AG09319 (cell line): ENCODE results near the gene CCL16.
"Not testable (repeated sequence)": the region's sequence is repeated elsewhere in the genome, so short reads cannot be mapped to it uniquely, and the experiment has no call there.

Source experiments
- DNase-seq: peaks from one replicate; pipeline ENCODE4 v3.0.0-alpha.2; 2010; ENCODE audit warnings: low read depth; ENCODE audit errors: extremely low read depth
- CTCF ChIP-seq: IDR thresholded peaks from 2 replicates; pipeline ENCODE4 v1.5.1; 2011; ENCODE audit warnings: low read depth, mild to moderate bottlenecking, inconsistent platforms, low read length, moderate library complexity

CCL16 gene

GRCh38 chr17:36000732-36001109 is 19.4 kb upstream of the CCL16 start:
- no peak for DNase-seq
- TF ChIP-seq CTCF: no peak

GRCh38 chr17:35998756-35999155 is 17.5 kb upstream of the CCL16 start:
- DNase-seq: no peak
- TF ChIP-seq CTCF: no peak

- DNase-seq: no peak
- no peak for TF ChIP-seq CTCF
Measured at GRCh38 chr17:35998018-35998545, 16.8 kb upstream of the CCL16 start.

- DNase-seq: not testable (repeated sequence)
Measured at GRCh38 chr17:35995346-35995745, 14.0 kb upstream of the CCL16 start.

GRCh38 chr17:35991075-35991474 is 9.8 kb upstream of the CCL16 start:
- TF ChIP-seq CTCF: no peak
- no peak for DNase-seq

GRCh38 chr17:35988164-35988563 is 6.9 kb upstream of the CCL16 start:
- no peak for DNase-seq
- TF ChIP-seq CTCF: no peak

GRCh38 chr17:35986643-35987042 is 5.3 kb upstream of the CCL16 start, which contains the start of gene CCL14:
CCL14 (minus strand) TSS chr17:35986729; CDS start chr17:35986649, 80 bp downstream.
- TF ChIP-seq CTCF: no peak
- no peak for DNase-seq

GRCh38 chr17:35984140-35984539 is 2.8 kb upstream of the CCL16 start:
- no peak for TF ChIP-seq CTCF

More at GRCh38 chr17:35984140-35984539, 2.8 kb upstream of the CCL16 start:
- DNase-seq: no peak
